ENCODE measurements around the gene POLD1. TPM values are rescaled to one million over a fixed set of nuclear protein-coding genes. Genes with fewer than 3 reads are reported as not detected.

Gene POLD1
- total RNA-seq, 1 donor from 2014 or later, result 91.8 TPM

DNA sequence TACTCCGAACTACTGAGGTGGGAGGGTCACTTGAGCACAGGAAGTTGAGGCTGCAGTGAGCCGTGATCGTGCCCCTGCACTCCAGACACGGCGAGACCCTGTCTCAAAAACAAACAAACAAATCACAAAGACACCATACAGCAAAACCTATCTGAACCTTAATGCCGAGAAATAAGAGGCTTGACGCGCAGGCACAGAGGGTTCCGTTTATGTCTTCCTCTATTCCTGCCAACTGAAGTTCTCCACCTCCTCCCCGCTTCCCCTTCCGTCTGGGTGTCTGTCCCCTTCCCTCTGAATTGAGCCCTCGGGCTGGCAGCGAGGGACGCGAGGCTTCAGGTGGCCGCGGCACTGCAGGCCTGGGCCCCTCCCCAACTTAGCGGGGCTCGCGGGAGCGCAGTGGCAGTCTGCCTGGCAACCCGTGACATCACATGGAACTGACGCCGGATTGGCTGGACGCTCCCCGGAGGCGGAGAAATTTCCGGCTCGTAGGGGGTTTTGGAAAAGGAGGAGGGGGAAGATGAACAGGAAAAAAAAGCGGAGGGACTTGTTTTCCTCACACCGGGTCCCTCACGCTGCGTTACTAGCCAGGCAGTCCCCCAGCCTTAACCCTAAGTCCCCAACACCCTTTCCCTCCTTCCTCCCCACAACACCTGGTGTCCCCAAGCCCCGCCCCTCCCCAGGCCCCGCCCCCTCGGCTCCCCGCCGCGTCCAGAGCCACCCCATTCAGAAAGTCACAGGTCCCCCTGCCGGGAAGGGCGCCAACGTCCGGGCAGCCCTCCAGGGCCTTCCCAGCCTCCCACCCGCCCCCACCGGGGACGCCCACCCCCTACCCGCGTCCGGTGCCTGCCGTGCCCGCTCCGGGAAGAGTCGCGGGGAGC, 47.4 kb downstream of the POLD1 start:
- TF ChIP-seq CTCF (conservative IDR thresholded peaks at IDR 0.05), result no peak
- peak; percentile 95 for DNase-seq (ENCODE audit: extremely low spot score, unreplicated experiment)
- H3K36me3 Mint-ChIP-seq, result no peaks in the 10 kb centered on the region

GRCh38 chr19:50432221-50433028, 48.3 kb downstream of the POLD1 start, which contains the start of gene MYBPC2:
Gene MYBPC2, plus strand, starts transcription at chr19:50432892. Its CDS starts 62 bp downstream, at chr19:50432954.
- H3K27me3 Mint-ChIP-seq, result peaks cover 45% of the 10 kb centered on the region
- no peak for DNase-seq (ENCODE audit: extremely low spot score, unreplicated experiment)
- H3K4me3 Mint-ChIP-seq, result peak within 1 kb of the TSS; percentile 93
- no peaks in the 10 kb centered on the region for H3K36me3 Mint-ChIP-seq
- H3K27ac Mint-ChIP-seq, result peak within 1 kb of the TSS; percentile 88
- H3K4me1 Mint-ChIP-seq (ENCODE audit: unreplicated experiment), result peaks cover 24% of the 10 kb centered on the region
- no peak for TF ChIP-seq CTCF (conservative IDR thresholded peaks at IDR 0.05)
- no peaks in the 10 kb centered on the region for H3K9me3 Mint-ChIP-seq

More for the DNA sequence above, 47.4 kb downstream of the POLD1 start:
- Mint-ChIP-seq H3K27ac (peak overlapping the region; percentile 88), H3K4me3 (peak overlapping the region; percentile 93), H3K4me1 (ENCODE audit: unreplicated experiment) (peaks cover 24% of the 10 kb centered on the region), H3K9me3 (no peaks in the 10 kb centered on the region), H3K27me3 (peaks cover 37% of the 10 kb centered on the region)

- no peak for TF ChIP-seq CTCF (conservative IDR thresholded peaks at IDR 0.05)
- Mint-ChIP-seq H3K27ac (peak overlapping the region; percentile 39), H3K4me1 (ENCODE audit: unreplicated experiment) (peaks cover 24% of the 10 kb centered on the region), H3K27me3 (peaks cover 53% of the 10 kb centered on the region), H3K36me3 (no peaks in the 10 kb centered on the region), H3K9me3 (no peaks in the 10 kb centered on the region), H3K4me3 (peak overlapping the region; percentile 80)
- no peak for DNase-seq (ENCODE audit: extremely low spot score, unreplicated experiment)
Measured at GRCh38 chr19:50433201-50434180, 49.3 kb downstream of the POLD1 start.

- Mint-ChIP-seq H3K4me3 (peak overlapping the region; percentile 73), H3K4me1 (ENCODE audit: unreplicated experiment) (peaks cover 20% of the 10 kb centered on the region), H3K36me3 (no peaks in the 10 kb centered on the region), H3K9me3 (no peaks in the 10 kb centered on the region), H3K27me3 (peaks cover 52% of the 10 kb centered on the region), H3K27ac (peak overlapping the region; percentile 62)
- no peak for DNase-seq (ENCODE audit: extremely low spot score, unreplicated experiment)
- TF ChIP-seq CTCF (conservative IDR thresholded peaks at IDR 0.05), result no peak
Measured at GRCh38 chr19:50434525-50434924, 50.4 kb downstream of the POLD1 start.

- TF ChIP-seq CTCF (conservative IDR thresholded peaks at IDR 0.05), result no peak
- DNase-seq (ENCODE audit: extremely low spot score, unreplicated experiment), result no peak
- Mint-ChIP-seq H3K9me3 (no peaks in the 10 kb centered on the region), H3K27ac (no peak overlapping the region), H3K36me3 (no peaks in the 10 kb centered on the region), H3K27me3 (peaks cover 55% of the 10 kb centered on the region), H3K4me3 (no peak overlapping the region), H3K4me1 (ENCODE audit: unreplicated experiment) (peaks cover 20% of the 10 kb centered on the region)
Measured at GRCh38 chr19:50435221-50435620, 51.1 kb downstream of the POLD1 start.
